ENCODE data around the gene RNF25. TPM values are rescaled to one million over a fixed set of nuclear protein-coding genes. Genes with fewer than 3 reads are reported as not detected.

RNF25 gene
- total RNA-seq, 1 experiment from 2014 or later, result 40.7 TPM

DNA sequence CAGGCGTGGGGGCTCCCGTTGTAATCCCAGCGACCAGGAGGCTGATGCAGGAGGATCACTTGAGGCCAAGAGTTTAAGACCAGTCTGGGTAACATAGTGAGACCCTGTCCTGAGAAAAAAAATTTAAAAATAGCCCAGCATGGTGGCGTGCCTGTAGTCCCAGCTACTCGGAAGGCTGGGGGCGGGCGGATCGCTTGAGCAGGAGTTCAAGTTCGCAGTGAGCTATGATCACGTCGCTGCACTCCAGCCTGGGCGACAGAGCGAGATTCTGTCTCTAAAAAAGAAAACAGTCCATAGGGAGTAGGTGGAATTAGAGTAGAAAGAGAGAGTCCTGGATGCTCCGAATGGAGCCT lies 38.5 kb upstream of the RNF25 start:
- peak overlapping the region; percentile 96 to 98 for H3K4me3 Mint-ChIP-seq
- Histone ChIP-seq H3K14ac (ENCODE audit: insufficient read depth, low read length) (no peak overlapping the region), H2BK20ac (ENCODE audit: low read depth, low read length, poor library complexity, severe bottlenecking) (no peak overlapping the region), H4K20me1 (ENCODE audit: control insufficient read depth, insufficient read depth, insufficient read length) (no peaks in the 10 kb centered on the region), H3K4me1 (ENCODE audit: insufficient read depth, low read length) (no peaks in the 10 kb centered on the region), H4K8ac (replicated peaks; ENCODE audit: insufficient read length, low read depth, low read length) (no peak overlapping the region), H3K79me2 (ENCODE audit: insufficient read depth, low read length) (peaks cover 14% of the 10 kb centered on the region; the same call in 1 of the 2 replicates), H2BK12ac (ENCODE audit: insufficient read length, low read depth, low read length) (no peak overlapping the region), H3K9ac (ENCODE audit: extremely low read depth, insufficient read length, low read length) (no peak overlapping the region), H2BK5ac (ENCODE audit: insufficient read length, low read length) (no peak overlapping the region), H3K79me1 (ENCODE audit: insufficient read depth, low read depth, low read length, poor library complexity, severe bottlenecking) (peaks cover 8% of the 10 kb centered on the region), H3K4ac (ENCODE audit: low read depth, low read length) (no peak overlapping the region), H3K18ac (ENCODE audit: insufficient read length, low read depth, low read length) (no peak overlapping the region), H3T11ph (ENCODE audit: low read length) (no peak overlapping the region), H3K56ac (ENCODE audit: insufficient read length, low read depth, low read length) (no peak overlapping the region), H2BK15ac (ENCODE audit: low read depth, low read length) (no peak overlapping the region; the same call in 1 of the 2 replicates), H3K9me3 (ENCODE audit: control insufficient read depth, low read depth, low read length) (no peaks in the 10 kb centered on the region), H3K4me2 (ENCODE audit: insufficient read depth, insufficient read length, low read length) (peak overlapping the region; percentile 75), H4K5ac (ENCODE audit: insufficient read length, low read depth, low read length) (no peak overlapping the region), H2AFZ (ENCODE audit: low read length) (no peak overlapping the region), H2AK5ac (ENCODE audit: insufficient read length, low read length) (no peak overlapping the region), H3K27me3 (ENCODE audit: insufficient read depth, low read length) (no peaks in the 10 kb centered on the region), H2BK120ac (ENCODE audit: low read depth, low read length, poor library complexity, severe bottlenecking) (no peak overlapping the region), H3K27ac (ENCODE audit: insufficient read length, low read depth, low read length) (no peak overlapping the region), H4K91ac (ENCODE audit: insufficient read length, low read depth, low read length) (no peak overlapping the region), H3K23me2 (ENCODE audit: insufficient read length, low read depth, low read length, poor library complexity, severe bottlenecking) (no peaks in the 10 kb centered on the region), H3K23ac (ENCODE audit: insufficient read length, low read depth, low read length) (no peak overlapping the region)
- TF ChIP-seq, protein P1, sequence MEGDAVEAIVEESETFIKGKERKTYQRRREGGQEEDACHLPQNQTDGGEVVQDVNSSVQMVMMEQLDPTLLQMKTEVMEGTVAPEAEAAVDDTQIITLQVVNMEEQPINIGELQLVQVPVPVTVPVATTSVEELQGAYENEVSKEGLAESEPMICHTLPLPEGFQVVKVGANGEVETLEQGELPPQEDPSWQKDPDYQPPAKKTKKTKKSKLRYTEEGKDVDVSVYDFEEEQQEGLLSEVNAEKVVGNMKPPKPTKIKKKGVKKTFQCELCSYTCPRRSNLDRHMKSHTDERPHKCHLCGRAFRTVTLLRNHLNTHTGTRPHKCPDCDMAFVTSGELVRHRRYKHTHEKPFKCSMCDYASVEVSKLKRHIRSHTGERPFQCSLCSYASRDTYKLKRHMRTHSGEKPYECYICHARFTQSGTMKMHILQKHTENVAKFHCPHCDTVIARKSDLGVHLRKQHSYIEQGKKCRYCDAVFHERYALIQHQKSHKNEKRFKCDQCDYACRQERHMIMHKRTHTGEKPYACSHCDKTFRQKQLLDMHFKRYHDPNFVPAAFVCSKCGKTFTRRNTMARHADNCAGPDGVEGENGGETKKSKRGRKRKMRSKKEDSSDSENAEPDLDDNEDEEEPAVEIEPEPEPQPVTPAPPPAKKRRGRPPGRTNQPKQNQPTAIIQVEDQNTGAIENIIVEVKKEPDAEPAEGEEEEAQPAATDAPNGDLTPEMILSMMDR (conservative IDR thresholded peaks at IDR 0.05), result no peak
- H3K4me1 Mint-ChIP-seq, result peaks cover 8 to 18% of the 10 kb centered on the region in 2 experiments
- no CpG with 5 or more reads among the region's 14 CpGs for WGBS (ENCODE audit: extremely low coverage, insufficient read length, low lambda C conversion rate)
- H3K27ac Mint-ChIP-seq, result peak overlapping the region in 1 of 3 experiments; percentile 62; a peak in 1 of 7 replicates
- H3K36me3 Mint-ChIP-seq (ENCODE audit: insufficient read depth in 1 of 3, low read depth in 3 of 3), result peaks cover 0 to 10% (median 5%) of the 10 kb centered on the region in 3 experiments; a peak in 3 of 7 replicates
- no peaks in the 10 kb centered on the region; the same call in 1 of the 2 replicates for H3K27me3 Mint-ChIP-seq (ENCODE audit: low read depth)
- H3K9me3 Mint-ChIP-seq, result peaks cover 0 to 4% of the 10 kb centered on the region in 2 experiments; a peak in 3 of 5 replicates
- no peak for DNase-seq

Data from H9 (cell line).